Natural killer cell (primary cell): ENCODE data around the gene MMAB. TPM values are rescaled to one million over a fixed set of nuclear protein-coding genes. Genes with fewer than 3 reads are reported as not detected.

ENCODE experiments used
- ATAC-seq, 3 donors: fragments of 150-1000 bp in 2 of 3; fragments of 200-7000 bp in 1 of 3; cut with Tn5 transposase; 1 replicate in 1 of 3; 2 replicates in 2 of 3; pipeline ENCODE4 v1.10.0; 2021; ENCODE audit warnings: mild to moderate bottlenecking in 2 of 3, moderate library complexity in 2 of 3
- DNase-seq, 2 donors: peaks; one replicate each; pipeline versions ENCODE4 v3.0.0 to v3.0.0-alpha.2; 2013 to 2021; ENCODE audit warnings: mixed read lengths in 1 of 2
- H3K27ac ChIP-seq: one replicate; pipeline ENCODE4 v1.5.1; 2013; ENCODE audit warnings: mild to moderate bottlenecking, low read length
- H3K27me3 ChIP-seq: one replicate; pipeline ENCODE4 v1.6.1; 2013; ENCODE audit warnings: low read length; ENCODE audit not compliant: control insufficient read depth, insufficient read depth
- H3K36me3 ChIP-seq: one replicate; pipeline ENCODE4 v1.6.1; 2013; ENCODE audit warnings: low read length; ENCODE audit not compliant: control insufficient read depth, insufficient read depth
- H3K4me1 ChIP-seq: one replicate; pipeline ENCODE4 v1.6.1; 2013; ENCODE audit warnings: low read length; ENCODE audit not compliant: control insufficient read depth, insufficient read depth
- H3K4me3 ChIP-seq: one replicate; pipeline ENCODE4 v1.5.1; 2013; ENCODE audit warnings: low read length
- H3K9me3 ChIP-seq: one replicate; pipeline ENCODE4 v1.6.1; 2013; ENCODE audit warnings: low read length; ENCODE audit not compliant: control insufficient read depth, insufficient read depth
- H3K27ac Mint-ChIP-seq, 2 donors: one replicate each; pipeline ENCODE4 v1.8.0; 2022; ENCODE audit warnings: mild to moderate bottlenecking in 2 of 2, mixed read lengths in 2 of 2, moderate library complexity in 1 of 2
- H3K27me3 Mint-ChIP-seq, 2 donors: one replicate each; pipeline ENCODE4 v1.8.0; 2022; ENCODE audit warnings: low read depth in 2 of 2, mixed read lengths in 2 of 2
- H3K36me3 Mint-ChIP-seq: one replicate; pipeline ENCODE4 v1.8.0; 2022; ENCODE audit warnings: mixed read lengths
- H3K4me1 Mint-ChIP-seq, 2 donors: one replicate each; pipeline ENCODE4 v1.8.0; 2022; ENCODE audit warnings: mixed read lengths in 2 of 2
- H3K4me3 Mint-ChIP-seq: one replicate; pipeline ENCODE4 v1.8.0; 2022; ENCODE audit warnings: mild to moderate bottlenecking, moderate library complexity, mixed read lengths
- H3K9me3 Mint-ChIP-seq, 2 donors: one replicate each; pipeline ENCODE4 v1.8.0; 2022; ENCODE audit warnings: mixed read lengths in 2 of 2
- CTCF ChIP-seq: fragments of 200-600 bp; IDR thresholded peaks from one replicate; pipeline ENCODE4 v1.8.0; 2022; ENCODE audit warnings: antibody characterized with exemption
- WGBS: methylation state at CpG from one replicate; pipeline ENCODE4 v1.1.7; 2013; ENCODE audit warnings: missing lambda C conversion rate; ENCODE audit not compliant: insufficient coverage; 5-methylcytosine and 5-hydroxymethylcytosine counted together
- intact Hi-C: fragments of 100-400 bp; cut with micrococcal nuclease; formaldehyde crosslinking; loops from one replicate; pipeline ENCODE4 v1.14.2; 2022
- total RNA-seq, 4 donors: library from RNA; stranded (reverse); fragments of 120-200 nt in 1 of 4; gene quantifications; one replicate each; pipeline versions ENCODE4 v1.2.3 to v1.2.4, GENCODE V29; 2013 to 2022

The MMAB gene
- total RNA-seq, 3 donors from 2014 or later (not counting 1 experiment from before 2014, with no cell fraction given) = 17.1 to 18.3 (median 17.6) TPM

- H3K27ac Mint-ChIP-seq = no peak overlapping the region
- H3K27ac ChIP-seq = no peak overlapping the region
- WGBS = 90% methylated on average over 8 of the region's 8 CpGs
- no peak for DNase-seq
- H3K4me1 Mint-ChIP-seq = peaks cover 16 to 18% of the 10 kb centered on the region in 2 donors
- H3K36me3 Mint-ChIP-seq = no peaks in the 10 kb centered on the region
- H3K4me1 ChIP-seq = peaks cover 11% of the 10 kb centered on the region
- no peak overlapping the region for H3K4me3 ChIP-seq
- no peaks in the 10 kb centered on the region for H3K9me3 Mint-ChIP-seq
- no peak overlapping the region for H3K4me3 Mint-ChIP-seq
- intact Hi-C loops = no loop called here
- ATAC-seq = no peak
- H3K27me3 Mint-ChIP-seq = no peaks in the 10 kb centered on the region
- no peak for TF ChIP-seq CTCF
- peaks cover 41% of the 10 kb centered on the region for H3K36me3 ChIP-seq
- no peaks in the 10 kb centered on the region for H3K27me3 ChIP-seq
- no peaks in the 10 kb centered on the region for H3K9me3 ChIP-seq
These were observed 5.1 kb upstream of the MMAB start for GRCh38 chr12:109578330-109578927.

GRCh38 chr12:109577311-109577710 lies 4.0 kb upstream of the MMAB start:
- peaks cover 27 to 29% of the 10 kb centered on the region in 2 donors for H3K4me1 Mint-ChIP-seq
- H3K4me3 Mint-ChIP-seq = no peak overlapping the region
- DNase-seq (no peak), ATAC-seq (no peak)
- H3K4me3 ChIP-seq = no peak overlapping the region
- no peaks in the 10 kb centered on the region for H3K9me3 ChIP-seq
- no peaks in the 10 kb centered on the region for H3K36me3 Mint-ChIP-seq
- no peak overlapping the region for H3K27ac Mint-ChIP-seq
- no CpG with 5 or more reads among the region's 1 CpG for WGBS
- H3K27me3 Mint-ChIP-seq = no peaks in the 10 kb centered on the region
- intact Hi-C loops = no loop called here
- peaks cover 20% of the 10 kb centered on the region for H3K4me1 ChIP-seq
- H3K36me3 ChIP-seq = peaks cover 39% of the 10 kb centered on the region
- no peaks in the 10 kb centered on the region for H3K9me3 Mint-ChIP-seq
- no peak overlapping the region for H3K27ac ChIP-seq
- H3K27me3 ChIP-seq = no peaks in the 10 kb centered on the region
- TF ChIP-seq CTCF = no peak

- Histone ChIP-seq H3K4me3 (no peak overlapping the region), H3K36me3 (peaks cover 28% of the 10 kb centered on the region), H3K9me3 (no peaks in the 10 kb centered on the region), H3K27me3 (no peaks in the 10 kb centered on the region), H3K27ac (no peak overlapping the region), H3K4me1 (peaks cover 21% of the 10 kb centered on the region)
- TF ChIP-seq CTCF = no peak
- DNase-seq = no peak
- no peak for ATAC-seq
- 96% methylated on average over 3 of the region's 3 CpGs for whole genome bisulfite sequencing
- H3K27me3 Mint-ChIP-seq = no peaks in the 10 kb centered on the region
- no peaks in the 10 kb centered on the region for H3K36me3 Mint-ChIP-seq
- H3K4me3 Mint-ChIP-seq = peak overlapping the region; percentile 13
- no peaks in the 10 kb centered on the region for H3K9me3 Mint-ChIP-seq
- peaks cover 27 to 29% of the 10 kb centered on the region in 2 donors for H3K4me1 Mint-ChIP-seq
- intact Hi-C loops = no loop called here
- no peak overlapping the region for H3K27ac Mint-ChIP-seq
These were observed 2.4 kb upstream of the MMAB start for GRCh38 chr12:109575683-109576082.

GRCh38 chr12:109573914-109574244 lies 575 bp upstream of the MMAB start:
- Histone ChIP-seq H3K4me3 (peak overlapping the region; percentile 55), H3K27ac (peak overlapping the region; percentile 13), H3K4me1 (peaks cover 21% of the 10 kb centered on the region), H3K9me3 (no peaks in the 10 kb centered on the region), H3K36me3 (peaks cover 13% of the 10 kb centered on the region), H3K27me3 (no peaks in the 10 kb centered on the region)
- DNase-seq (no peak), ATAC-seq (peak in 2 of 3 donors; percentile 3 to 6)
- H3K4me3 Mint-ChIP-seq = peak overlapping the region; percentile 95
- H3K36me3 Mint-ChIP-seq = no peaks in the 10 kb centered on the region
- under 1% methylated on average over 13 of the region's 13 CpGs for WGBS
- H3K27me3 Mint-ChIP-seq = no peaks in the 10 kb centered on the region
- H3K4me1 Mint-ChIP-seq = peaks cover 27 to 29% of the 10 kb centered on the region in 2 donors
- H3K9me3 Mint-ChIP-seq = no peaks in the 10 kb centered on the region
- H3K27ac Mint-ChIP-seq = peak overlapping the region; percentile 96 to 99
- TF ChIP-seq CTCF = no peak
- intact Hi-C loops = loop anchor here (2.0 to 5.0 kb wide), 2 partner anchors 139 to 423 kb away; partner anchors contain the start of genes ANKRD13A, FAM222A and GIT2
